Heart left ventricle (tissue), 13 donors: Measurements from ENCODE around the gene SH3RF2.

ENCODE experiments used
- POLR2A ChIP-seq, 2 donors: fragments of 450-650 bp; IDR thresholded peaks; one replicate each; pipeline ENCODE4 v1.6.1; 2017; ENCODE audit warnings: antibody characterized with exemption in 2 of 2, mild to moderate bottlenecking in 2 of 2, moderate library complexity in 2 of 2
- TF ChIP-seq, protein P1 (sequence below), 12 donors: fragments of 200-600 bp; sonication (generic) in 4 of 12; IDR thresholded peaks; one replicate each; pipeline versions ENCODE4 v1.5.0 to v1.8.0; 2018 to 2022; ENCODE audit warnings: antibody characterized with exemption in 12 of 12, mild to moderate bottlenecking in 5 of 12
- donor health status: ischemic (EF 13 %, LVEDD 7.1; RV severe dilation, severe dysfunction).
- donor health status: DM: no; HTN: yes; CAD: no.
- donor health status: DM: no; HTN: no; CAD: no.
- donor health status: ischemic (EF 25% LVEDD 6.9; RV normal size, moderate dysfunction).
- donor health status: ischemic (EF 25% LVEDD 5.7; RV mildly dilated, moderate dysfunction).
- donor health status: ischemic (EF 35%, LVEDD 5.7; RV mildly dilated, moderate dysfunction).
- donor health status: nonischemic (EF 11% LVEDD 7.7; RV severe dilation, severe dysfunction).
- donor health status: DM: yes; HTN: yes; CAD: no.
- donor health status: PGD.
- donor health status: ischemic (EF 29% LVEDD 5.4; RV normal size, mild dysfunction).
- donor health status: nonischemic (EF 23%, LVEDD 6.1; RV moderate dilation, normal function).

DNA sequence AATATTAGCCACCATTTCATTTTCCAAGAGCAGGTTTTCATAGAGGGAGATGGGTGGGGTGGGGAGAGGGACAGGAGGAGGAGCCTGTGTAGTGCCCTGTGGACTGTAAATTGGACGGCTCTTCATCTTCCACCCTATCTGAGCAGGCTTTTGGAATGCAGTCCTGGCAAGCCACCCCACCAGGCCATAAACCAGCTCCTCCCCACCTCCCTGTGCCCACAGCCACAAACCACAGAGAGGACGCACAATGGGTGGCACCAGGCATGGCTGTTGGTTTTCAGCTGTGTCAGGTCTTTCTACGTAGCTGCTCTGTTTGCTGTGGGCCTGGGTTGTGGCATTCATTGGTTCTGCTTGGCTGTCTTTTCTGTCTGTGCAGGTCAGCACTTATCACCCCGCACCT, 111.0 kb downstream of the SH3RF2 start:
- TF ChIP-seq, protein P1, sequence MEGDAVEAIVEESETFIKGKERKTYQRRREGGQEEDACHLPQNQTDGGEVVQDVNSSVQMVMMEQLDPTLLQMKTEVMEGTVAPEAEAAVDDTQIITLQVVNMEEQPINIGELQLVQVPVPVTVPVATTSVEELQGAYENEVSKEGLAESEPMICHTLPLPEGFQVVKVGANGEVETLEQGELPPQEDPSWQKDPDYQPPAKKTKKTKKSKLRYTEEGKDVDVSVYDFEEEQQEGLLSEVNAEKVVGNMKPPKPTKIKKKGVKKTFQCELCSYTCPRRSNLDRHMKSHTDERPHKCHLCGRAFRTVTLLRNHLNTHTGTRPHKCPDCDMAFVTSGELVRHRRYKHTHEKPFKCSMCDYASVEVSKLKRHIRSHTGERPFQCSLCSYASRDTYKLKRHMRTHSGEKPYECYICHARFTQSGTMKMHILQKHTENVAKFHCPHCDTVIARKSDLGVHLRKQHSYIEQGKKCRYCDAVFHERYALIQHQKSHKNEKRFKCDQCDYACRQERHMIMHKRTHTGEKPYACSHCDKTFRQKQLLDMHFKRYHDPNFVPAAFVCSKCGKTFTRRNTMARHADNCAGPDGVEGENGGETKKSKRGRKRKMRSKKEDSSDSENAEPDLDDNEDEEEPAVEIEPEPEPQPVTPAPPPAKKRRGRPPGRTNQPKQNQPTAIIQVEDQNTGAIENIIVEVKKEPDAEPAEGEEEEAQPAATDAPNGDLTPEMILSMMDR (IDR thresholded peaks at IDR 0.05), result no peak
- no peak for TF ChIP-seq POLR2A (IDR thresholded peaks at IDR 0.05)
